ENCODE results near the gene LSS. TPM values are rescaled to one million over a fixed set of nuclear protein-coding genes. Genes with fewer than 3 reads are reported as not detected.

The LSS gene
- total and polyA plus RNA-seq, 2 experiments from 2014 or later, result 55.0 to 237 TPM

GRCh38 chr21:46229133-46229922 is 754 bp upstream of the LSS start:
- DNase-seq (ENCODE audit: low spot score), result peak; percentile 30

More at GRCh38 chr21:46229133-46229922, 754 bp upstream of the LSS start:
- no peak overlapping the region for H3K27ac ChIP-seq (ENCODE audit: low read depth)
- Mint-ChIP-seq H3K27me3 (ENCODE audit: insufficient read depth, low read depth, poor library complexity) (peaks cover 7% of the 10 kb centered on the region), H3K9me3 (peaks cover 62% of the 10 kb centered on the region), H3K4me3 (peak overlapping the region; percentile 85), H3K4me1 (peaks cover 23% of the 10 kb centered on the region), H3K27ac (peak overlapping the region; percentile 97), H3K36me3 (ENCODE audit: low read depth) (peaks cover 80% of the 10 kb centered on the region)
- TF ChIP-seq CTCF (conservative IDR thresholded peaks at IDR 0.05; ENCODE audit: low read depth in 2 of 2) (peak; percentile 32 to 51), POLR2AphosphoS5 (IDR thresholded peaks at IDR 0.05; ENCODE audit: low read depth) (peak; percentile 44; the same call in 1 of the 2 replicates), ZNF462 (CRISPR knock-in tag; IDR thresholded peaks at IDR 0.05) (no peak)
- peaks cover 8% of the 10 kb centered on the region; the same call in 1 of the 2 replicates for H3K9me2 ChIP-seq (ENCODE audit: insufficient read depth)
- peak overlapping the region; percentile 73 for H3K4me3 ChIP-seq
- H3K79me2 ChIP-seq (replicated peaks; ENCODE audit: insufficient read depth), result peaks cover 80% of the 10 kb centered on the region
- H2AFZ ChIP-seq, result no peak overlapping the region
- H3K4me2 ChIP-seq, result peak overlapping the region; percentile 84
- H3K4me1 ChIP-seq (ENCODE audit: insufficient read depth), result peaks cover 20% of the 10 kb centered on the region
- H3K36me3 ChIP-seq (ENCODE audit: insufficient read depth), result peaks cover 34% of the 10 kb centered on the region
- peaks cover 13% of the 10 kb centered on the region; the same call in 1 of the 2 replicates for H3F3A ChIP-seq (replicated peaks; ENCODE audit: low read depth)
- peak; percentile 53 for ATAC-seq
- peaks cover 24% of the 10 kb centered on the region for H4K20me1 ChIP-seq (replicated peaks; ENCODE audit: insufficient read depth)
- no peaks in the 10 kb centered on the region for H3K27me3 ChIP-seq (ENCODE audit: insufficient read depth)
